Hepatocyte (in vitro differentiated cells): ENCODE measurements around the gene ENAH. TPM values are rescaled to one million over a fixed set of nuclear protein-coding genes. Genes with fewer than 3 reads are reported as not detected.

Source experiments
- DNase-seq: peaks from one replicate; pipeline ENCODE4 v3.0.0-alpha.2; 2016; ENCODE audit warnings: low spot score
- H2AFZ ChIP-seq: fragments of 200-600 bp; sonication (generic); 2 replicates; pipeline ENCODE4 v1.6.0; 2016; ENCODE audit warnings: antibody characterized with exemption, mild to moderate bottlenecking
- H3K27ac ChIP-seq: fragments of 200-600 bp; sonication (generic); 2 replicates; pipeline ENCODE4 v1.5.1; 2016; ENCODE audit warnings: mild to moderate bottlenecking
- H3K27me3 ChIP-seq: fragments of 200-600 bp; sonication (generic); 2 replicates; pipeline ENCODE4 v1.6.1; 2016
- H3K36me3 ChIP-seq: fragments of 200-600 bp; sonication (generic); replicated peaks from 2 replicates; pipeline ENCODE4 v1.5.1; 2016; ENCODE audit warnings: low read depth; ENCODE audit not compliant: insufficient read depth
- H3K4me1 ChIP-seq: fragments of 200-600 bp; sonication (generic); 2 replicates; pipeline ENCODE4 v1.5.1; 2016; ENCODE audit warnings: mild to moderate bottlenecking, moderate library complexity; ENCODE audit not compliant: insufficient read depth
- H3K4me2 ChIP-seq: fragments of 200-600 bp; sonication (generic); 2 replicates; pipeline ENCODE4 v1.6.0; 2016
- H3K4me3 ChIP-seq: fragments of 200-600 bp; sonication (generic); 2 replicates; pipeline ENCODE4 v1.5.1; 2016; ENCODE audit warnings: mild to moderate bottlenecking
- H3K79me2 ChIP-seq: fragments of 200-600 bp; sonication (generic); 2 replicates; pipeline ENCODE4 v1.6.0; 2017; ENCODE audit warnings: mild to moderate bottlenecking
- H3K9me2 ChIP-seq: fragments of 200-600 bp; sonication (generic); replicated peaks from 2 replicates; pipeline ENCODE4 v1.6.0; 2017; ENCODE audit warnings: mild to moderate bottlenecking; ENCODE audit not compliant: insufficient read depth
- H3K9me3 ChIP-seq: fragments of 200-600 bp; sonication (generic); 2 replicates; pipeline ENCODE4 v1.5.1; 2016; ENCODE audit warnings: low read depth, mild to moderate bottlenecking
- H4K20me1 ChIP-seq: fragments of 200-600 bp; sonication (generic); 2 replicates; pipeline ENCODE4 v1.6.0; 2016; ENCODE audit warnings: mild to moderate bottlenecking; ENCODE audit not compliant: insufficient read depth, poor library complexity, severe bottlenecking
- EZH2 ChIP-seq: fragments of 200-600 bp; sonication (generic); IDR thresholded peaks from 2 replicates; pipeline ENCODE4 v1.6.1; 2016; ENCODE audit warnings: antibody characterized with exemption, mild to moderate bottlenecking, borderline replicate concordance
- EZH2phosphoT487 ChIP-seq: fragments of 200-600 bp; sonication (generic); IDR thresholded peaks from one replicate; pipeline ENCODE4 v1.6.1; 2018; ENCODE audit warnings: antibody characterized with exemption, mild to moderate bottlenecking, low read depth, moderate library complexity; ENCODE audit not compliant: unreplicated experiment, severe bottlenecking
- WGBS: methylation state at CpG from one replicate; pipeline ENCODE4 v1.1.6; 2016; ENCODE audit warnings: low lambda C conversion rate; ENCODE audit errors: missing lambda C conversion rate; 5-methylcytosine and 5-hydroxymethylcytosine counted together
- polyA plus RNA-seq: library from polyadenylated mRNA; unstranded; fragments of >200 nt; fragmentation: Nextera tagmentation; extraction: Ambion mirVana; gene quantifications from 2 replicates; pipeline ENCODE4 v1.2.1, GENCODE V29; 2016
- total RNA-seq: library from RNA; depleted of rRNA; stranded (reverse); fragments of >200 nt; gene quantifications from 2 replicates; pipeline ENCODE4 v1.2.3, GENCODE V29; 2014
- TF ChIP-seq, protein P1 (sequence below): fragments of 200-600 bp; sonication (generic); IDR thresholded peaks from 2 replicates; pipeline ENCODE4 v1.5.1; 2016; ENCODE audit warnings: antibody characterized with exemption, mild to moderate bottlenecking; ENCODE audit not compliant: poor library complexity

Gene ENAH
- total and polyA plus RNA-seq, 2 experiments from 2014 or later = 51.3 to 115 TPM

DNA sequence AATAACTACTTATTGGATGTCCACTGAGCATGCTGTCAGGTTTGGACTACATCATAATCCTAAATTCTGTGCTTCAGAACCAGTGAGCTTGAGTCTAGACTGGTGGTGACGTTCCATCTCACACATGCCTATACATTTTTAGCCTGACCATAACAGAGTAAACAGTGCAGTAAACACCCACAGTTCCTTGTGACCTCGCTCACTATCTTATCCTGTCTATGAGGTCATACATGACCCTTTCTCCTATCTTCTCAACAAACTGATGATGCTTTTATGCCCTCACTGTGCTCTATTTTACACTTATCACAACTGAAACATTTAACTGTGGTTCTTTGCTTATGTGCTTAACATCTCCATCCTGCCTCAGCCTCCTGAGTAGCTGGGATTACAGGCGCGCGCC lies 91.2 kb downstream of the ENAH start:
- no peak overlapping the region for H3K4me2 ChIP-seq
- H4K20me1 ChIP-seq = no peaks in the 10 kb centered on the region
- peaks cover 41% of the 10 kb centered on the region for H3K79me2 ChIP-seq
- no peak overlapping the region for H3K4me3 ChIP-seq
- no peak for TF ChIP-seq EZH2phosphoT487
- no peak for TF ChIP-seq EZH2
- TF ChIP-seq, protein P1, sequence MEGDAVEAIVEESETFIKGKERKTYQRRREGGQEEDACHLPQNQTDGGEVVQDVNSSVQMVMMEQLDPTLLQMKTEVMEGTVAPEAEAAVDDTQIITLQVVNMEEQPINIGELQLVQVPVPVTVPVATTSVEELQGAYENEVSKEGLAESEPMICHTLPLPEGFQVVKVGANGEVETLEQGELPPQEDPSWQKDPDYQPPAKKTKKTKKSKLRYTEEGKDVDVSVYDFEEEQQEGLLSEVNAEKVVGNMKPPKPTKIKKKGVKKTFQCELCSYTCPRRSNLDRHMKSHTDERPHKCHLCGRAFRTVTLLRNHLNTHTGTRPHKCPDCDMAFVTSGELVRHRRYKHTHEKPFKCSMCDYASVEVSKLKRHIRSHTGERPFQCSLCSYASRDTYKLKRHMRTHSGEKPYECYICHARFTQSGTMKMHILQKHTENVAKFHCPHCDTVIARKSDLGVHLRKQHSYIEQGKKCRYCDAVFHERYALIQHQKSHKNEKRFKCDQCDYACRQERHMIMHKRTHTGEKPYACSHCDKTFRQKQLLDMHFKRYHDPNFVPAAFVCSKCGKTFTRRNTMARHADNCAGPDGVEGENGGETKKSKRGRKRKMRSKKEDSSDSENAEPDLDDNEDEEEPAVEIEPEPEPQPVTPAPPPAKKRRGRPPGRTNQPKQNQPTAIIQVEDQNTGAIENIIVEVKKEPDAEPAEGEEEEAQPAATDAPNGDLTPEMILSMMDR = no peak
- no peak overlapping the region for H2AFZ ChIP-seq
- DNase-seq = no peak
- peaks cover 2% of the 10 kb centered on the region for H3K9me3 ChIP-seq
- no peaks in the 10 kb centered on the region for H3K36me3 ChIP-seq
- no peaks in the 10 kb centered on the region for H3K9me2 ChIP-seq
- H3K27me3 ChIP-seq = no peaks in the 10 kb centered on the region
- no peaks in the 10 kb centered on the region for H3K4me1 ChIP-seq
- 99% methylated on average over 5 of the region's 5 CpGs for WGBS
- no peak overlapping the region for H3K27ac ChIP-seq

DNA sequence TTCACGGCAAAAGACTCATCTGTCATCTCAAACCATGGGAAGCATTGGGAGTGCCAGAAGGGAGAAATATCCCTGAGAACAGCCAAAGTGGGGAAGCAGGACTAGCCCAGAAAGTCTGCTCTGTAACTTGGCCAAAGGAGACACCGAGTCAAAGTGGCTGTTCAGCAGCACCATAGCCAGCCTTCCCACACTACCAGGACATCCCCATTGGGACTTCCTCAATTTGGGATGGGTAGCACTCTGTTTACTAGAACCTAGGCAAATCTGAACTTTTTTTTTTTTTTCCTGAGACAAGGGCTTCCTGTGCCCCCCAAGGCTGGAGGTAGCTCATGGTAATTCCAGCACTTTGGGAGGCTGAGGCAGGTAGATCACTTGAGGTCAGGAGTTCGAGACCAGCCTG lies 93.0 kb downstream of the ENAH start:
- Histone ChIP-seq H3K9me2 (no peaks in the 10 kb centered on the region), H3K79me2 (peaks cover 47% of the 10 kb centered on the region), H3K27me3 (no peaks in the 10 kb centered on the region), H3K4me2 (no peak overlapping the region), H3K36me3 (no peaks in the 10 kb centered on the region), H3K9me3 (peaks cover 5% of the 10 kb centered on the region), H3K27ac (no peak overlapping the region), H3K4me1 (no peaks in the 10 kb centered on the region), H3K4me3 (no peak overlapping the region), H2AFZ (no peak overlapping the region), H4K20me1 (no peaks in the 10 kb centered on the region)
- no peak for DNase-seq
- 98% methylated on average over 3 of the region's 3 CpGs for WGBS
- no peak for TF ChIP-seq EZH2phosphoT487
- TF ChIP-seq, protein P1 = no peak
- TF ChIP-seq EZH2 = no peak

GRCh38 chr1:225559326-225559725 lies 93.6 kb downstream of the ENAH start:
- H2AFZ ChIP-seq = no peak overlapping the region
- 97% methylated on average over 2 of the region's 2 CpGs for WGBS
- H3K79me2 ChIP-seq = peaks cover 45% of the 10 kb centered on the region
- no peaks in the 10 kb centered on the region for H3K36me3 ChIP-seq
- no peaks in the 10 kb centered on the region for H3K4me1 ChIP-seq
- H3K9me2 ChIP-seq = no peaks in the 10 kb centered on the region
- TF ChIP-seq EZH2phosphoT487 (no peak), EZH2 (no peak)
- TF ChIP-seq, protein P1 = no peak
- H3K4me2 ChIP-seq = no peak overlapping the region
- no peaks in the 10 kb centered on the region for H3K27me3 ChIP-seq
- H3K9me3 ChIP-seq = peaks cover 5% of the 10 kb centered on the region
- H4K20me1 ChIP-seq = no peaks in the 10 kb centered on the region
- no peak for DNase-seq
- H3K27ac ChIP-seq = no peak overlapping the region
- H3K4me3 ChIP-seq = no peak overlapping the region

DNA sequence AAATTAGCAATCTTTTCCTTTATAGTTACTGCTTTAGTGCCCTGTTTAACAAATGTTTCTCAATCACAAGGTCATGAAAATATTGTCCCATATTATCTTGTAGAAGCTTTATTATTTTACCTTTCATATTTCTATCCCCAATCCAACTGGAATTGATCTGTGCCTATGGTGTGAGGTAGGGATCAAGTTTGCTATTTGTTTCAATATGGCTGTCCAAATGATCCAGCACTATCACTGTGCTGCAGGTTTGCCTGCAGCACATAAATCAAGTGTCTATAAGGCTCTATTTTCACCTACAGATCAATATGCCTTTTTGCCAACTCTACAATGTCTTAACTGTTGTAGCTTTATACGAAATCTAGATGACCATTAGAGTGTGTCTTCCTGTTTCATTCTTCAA lies 96.2 kb downstream of the ENAH start:
- no peaks in the 10 kb centered on the region for H3K9me2 ChIP-seq
- H3K27me3 ChIP-seq = no peaks in the 10 kb centered on the region
- no peak overlapping the region for H2AFZ ChIP-seq
- TF ChIP-seq, protein P1 = no peak
- TF ChIP-seq EZH2phosphoT487 (no peak), EZH2 (no peak)
- H3K36me3 ChIP-seq = no peaks in the 10 kb centered on the region
- H3K4me1 ChIP-seq = no peaks in the 10 kb centered on the region
- H3K79me2 ChIP-seq = peaks cover 53% of the 10 kb centered on the region
- DNase-seq = no peak
- H3K4me3 ChIP-seq = no peak overlapping the region
- H3K9me3 ChIP-seq = peaks cover 5% of the 10 kb centered on the region
- H3K27ac ChIP-seq = no peak overlapping the region
- no peak overlapping the region for H3K4me2 ChIP-seq
- WGBS = 100% methylated on average over 1 of the region's 1 CpG
- no peaks in the 10 kb centered on the region for H4K20me1 ChIP-seq
